H1 (cell line): Measurements from ENCODE around the gene TRABD. TPM values are rescaled to one million over a fixed set of nuclear protein-coding genes. Genes with fewer than 3 reads are reported as not detected.

Experiments used
- ASH2L ChIP-seq: fragments of 200-600, 300-600 bp; sonication (generic); IDR thresholded peaks from one replicate; pipeline ENCODE4 v1.7.1; 2017; ENCODE audit warnings: low read length
- EGR1 ChIP-seq: IDR thresholded peaks from 2 replicates; pipeline ENCODE4 v1.6.1; 2011; ENCODE audit warnings: low read depth, low read length, borderline replicate concordance
- HDAC2 ChIP-seq, 2 experiments: fragments of 300-600 bp in 1 of 2; sonication (generic) in 1 of 2; IDR thresholded peaks; 2 replicates each; pipeline ENCODE4 v1.6.1; 2011 to 2012; ENCODE audit warnings: low read depth in 2 of 2, low read length in 2 of 2, mild to moderate bottlenecking in 2 of 2, moderate library complexity in 2 of 2, borderline replicate concordance in 1 of 2, inconsistent platforms in 1 of 2
- MAX ChIP-seq: IDR thresholded peaks from 2 replicates; pipeline ENCODE4 v1.6.1; 2012; ENCODE audit warnings: inconsistent platforms
- POLR2A ChIP-seq, 2 experiments: IDR thresholded peaks; 1 replicate in 1 of 2; 2 replicates in 1 of 2; pipeline ENCODE4 v1.6.1; 2011; ENCODE audit warnings: low read depth in 2 of 2, low read length in 2 of 2, mild to moderate bottlenecking in 2 of 2; ENCODE audit errors: control extremely low read depth in 1 of 2
- RAD21 ChIP-seq, 2 experiments: IDR thresholded peaks in 1 of 2; conservative IDR thresholded peaks in 1 of 2; 2 replicates each; pipeline ENCODE4 v1.6.1; 2011; ENCODE audit warnings: low read depth in 2 of 2, low read length in 2 of 2, improper control_type of control experiment in 1 of 2, inconsistent platforms in 1 of 2, mild to moderate bottlenecking in 1 of 2, moderate library complexity in 1 of 2
- RFX5 ChIP-seq: IDR thresholded peaks from 2 replicates; pipeline ENCODE4 v1.6.1; 2011; ENCODE audit warnings: low read depth, low read length, improper control_type of control experiment, borderline replicate concordance
- SUZ12 ChIP-seq: fragments of 200-600 bp; sonication (generic); IDR thresholded peaks from 2 replicates; pipeline ENCODE4 v1.6.1; 2012; ENCODE audit warnings: mild to moderate bottlenecking, inconsistent platforms, low read length, moderate library complexity, mixed read lengths
- polyA plus RNA-seq, 7 experiments: library from polyadenylated mRNA; depleted of rRNA in 3 of 7; stranded (reverse) in 5 of 7; unstranded in 2 of 7; fragments of >200 nt in 5 of 7; fragments of 200-250 nt in 2 of 7; gene quantifications; 1 replicate in 5 of 7; 2 replicates in 1 of 7; 4 replicates in 1 of 7; pipeline versions ENCODE4 v1.2.1 to v1.2.3, GENCODE V29; 2011 to 2013; ENCODE audit warnings: missing spikeins in 2 of 7, mixed read lengths in 2 of 7
- total RNA-seq: library from RNA; stranded (reverse); fragmentation: NEBNext Ultra II Directional; extraction: Animal tissue kit (Norgen Biotek cat#: 25700); gene quantifications from 2 replicates; pipeline ENCODE4 v1.2.1, GENCODE V29; 2021

TRABD gene
- total and polyA plus RNA-seq, 2 of the 8 experiments (the other 6 are each of a cell fraction or from before 2014, with no cell fraction given): 44.2 to 57.5 TPM

- TF ChIP-seq RFX5 (no peak), RAD21 (IDR thresholded peaks at IDR 0.05 in 1 of 2, conservative IDR thresholded peaks at IDR 0.05 in 1 of 2; ENCODE audit: low read depth in 2 of 2, low read length in 2 of 2) (no peak), POLR2A (IDR thresholded peaks at IDR 0.05; ENCODE audit: control extremely low read depth in 1 of 2, low read depth in 2 of 2, low read length in 2 of 2) (no peak), ASH2L (no peak), MAX (no peak), SUZ12 (no peak), HDAC2 (IDR thresholded peaks at IDR 0.05; ENCODE audit: borderline replicate concordance in 1 of 2, low read depth in 2 of 2, low read length in 2 of 2) (no peak), EGR1 (no peak)
Measured at GRCh38 chr22:50198624-50199017, 12.9 kb downstream of the TRABD start (continued).
